Muscle of leg (tissue), 11 donors: ENCODE measurements around the gene MRPL42. TPM values are rescaled to one million over a fixed set of nuclear protein-coding genes. Genes with fewer than 3 reads are reported as not detected.

Source experiments
- DNase-seq: peaks from one replicate; pipeline ENCODE4 v3.0.0; 2013
- H3K27ac ChIP-seq: one replicate; pipeline ENCODE4 v1.5.1; 2013; ENCODE audit warnings: mild to moderate bottlenecking, low read length, control low read depth
- H3K27me3 ChIP-seq: one replicate; pipeline ENCODE4 v1.6.1; 2013; ENCODE audit warnings: low read length; ENCODE audit not compliant: control insufficient read depth, insufficient read depth
- H3K36me3 ChIP-seq: one replicate; pipeline ENCODE4 v1.6.1; 2013; ENCODE audit warnings: low read length; ENCODE audit not compliant: control insufficient read depth, insufficient read depth
- H3K4me1 ChIP-seq: one replicate; pipeline ENCODE4 v1.6.1; 2013; ENCODE audit warnings: low read length; ENCODE audit not compliant: control insufficient read depth, insufficient read depth
- H3K4me3 ChIP-seq: one replicate; pipeline ENCODE4 v1.5.1; 2013; ENCODE audit warnings: low read length, control low read depth
- H3K9me3 ChIP-seq: replicated peaks from 2 replicates; pipeline ENCODE4 v1.6.1; 2013; ENCODE audit warnings: low read depth, low read length; ENCODE audit not compliant: control insufficient read depth
- WGBS: methylation state at CpG from one replicate; pipeline ENCODE4 v1.1.5; 2013; ENCODE audit warnings: missing lambda C conversion rate; ENCODE audit not compliant: insufficient coverage; 5-methylcytosine and 5-hydroxymethylcytosine counted together
- polyA plus RNA-seq, 8 donors: library from polyadenylated mRNA; unstranded; fragments of 120-200 nt; gene quantifications; one replicate each; pipeline versions ENCODE4 v1.2.1 to v1.2.3, GENCODE V29; 2013; ENCODE audit warnings: inconsistent platforms in 1 of 8, low replicate concordance in 1 of 8; ENCODE audit not compliant: insufficient read length in 8 of 8, insufficient read depth in 1 of 8
- total RNA-seq: library from RNA; stranded (reverse); fragments of 120-200 nt; gene quantifications from one replicate; pipeline ENCODE4 v1.2.4, GENCODE V29; 2013

MRPL42 gene
- total and polyA plus RNA-seq, 9 donors: 29.5 to 44.9 (median 31.8) TPM

DNA sequence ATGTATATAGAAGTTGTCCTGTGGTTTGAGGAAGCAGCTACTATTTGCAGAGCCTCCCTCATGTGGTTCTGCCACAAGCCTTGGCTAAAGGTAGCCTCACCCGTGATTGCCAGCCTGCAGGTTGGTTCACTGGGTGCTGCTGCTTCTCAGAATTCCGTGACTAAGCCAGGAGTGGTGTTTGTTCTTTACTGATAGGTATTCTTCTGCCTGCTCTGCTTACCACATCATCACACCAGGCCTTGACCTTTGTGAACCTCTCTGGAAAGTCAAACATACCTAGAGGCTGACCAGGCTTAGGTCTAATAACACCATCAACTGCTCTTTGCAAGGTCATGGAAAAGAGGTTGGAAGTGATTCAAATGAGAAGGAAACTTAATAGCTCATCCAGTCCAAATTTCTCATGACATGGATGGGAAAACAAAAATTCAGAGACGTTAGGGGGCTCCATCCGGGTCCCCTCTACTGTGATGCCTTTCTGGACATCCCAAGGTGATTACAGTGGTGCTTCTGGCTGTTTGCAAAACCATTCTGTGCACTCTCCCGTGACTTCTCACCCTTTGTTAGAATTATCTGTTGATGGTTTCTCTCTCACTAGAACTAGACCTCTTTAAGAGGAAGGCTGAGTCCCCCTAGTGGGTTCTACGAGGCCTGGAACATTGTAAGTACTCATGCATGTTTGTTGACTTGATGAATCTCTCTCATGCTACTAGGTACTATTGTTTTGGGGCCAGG, 96.7 kb downstream of the MRPL42 start:
- Histone ChIP-seq H3K36me3 (peaks cover 11% of the 10 kb centered on the region), H3K27me3 (no peaks in the 10 kb centered on the region)

GRCh38 chr12:93565760-93566159, 98.4 kb downstream of the MRPL42 start:
- Histone ChIP-seq H3K9me3 (no peaks in the 10 kb centered on the region), H3K27ac (no peak overlapping the region), H3K27me3 (no peaks in the 10 kb centered on the region), H3K4me1 (no peaks in the 10 kb centered on the region), H3K4me3 (no peak overlapping the region), H3K36me3 (peaks cover 11% of the 10 kb centered on the region)
- DNase-seq: no peak
- 100% methylated on average over 1 of the region's 3 CpGs for WGBS

More for the DNA sequence above, 96.7 kb downstream of the MRPL42 start:
- no peak for DNase-seq
- H3K4me3 ChIP-seq: no peak overlapping the region
- no peak overlapping the region for H3K27ac ChIP-seq
- H3K4me1 ChIP-seq: no peaks in the 10 kb centered on the region
- H3K9me3 ChIP-seq: peaks cover 2% of the 10 kb centered on the region
- WGBS: no CpG with 5 or more reads among the region's 6 CpGs

Other genes starting within 250 kb of the MRPL42 start
- 55.5 TPM for gene NUDT4, start 89.6 kb upstream of the MRPL42 start, total RNA-seq
- 10 to 100 TPM; 58.6 to 85.8 (median 77.5) TPM for gene NUDT4, start 89.6 kb upstream of the MRPL42 start, polyA plus RNA-seq
- 63.7 TPM for gene UBE2N, start 25.6 kb upstream of the MRPL42 start, total RNA-seq
- 100 to 1,000 TPM in 6 of 8 donors, 10 to 100 TPM in 2; 89.3 to 112 (median 103) TPM for gene UBE2N, start 25.6 kb upstream of the MRPL42 start, polyA plus RNA-seq
- 15.3 TPM for gene SOCS2, start 105.2 kb downstream of the MRPL42 start, total RNA-seq
- gene SOCS2, start 105.2 kb downstream of the MRPL42 start, polyA plus RNA-seq: 10 to 100 TPM; 14.7 to 19.9 (median 16.6) TPM
- gene CRADD, start 209.9 kb downstream of the MRPL42 start, total RNA-seq: 13.4 TPM
- 10 to 100 TPM in 6 of 8 donors, 1 to 10 TPM in 2; 9.1 to 15.2 (median 12.5) TPM for gene CRADD, start 209.9 kb downstream of the MRPL42 start, polyA plus RNA-seq